T-cell (primary cell): Measurements from ENCODE around the gene EFCC1. TPM values are rescaled to one million over a fixed set of nuclear protein-coding genes. Genes with fewer than 3 reads are reported as not detected.

Source experiments
- ATAC-seq, 4 experiments: fragments of 200-7000 bp in 3 of 4; fragments of 150-1000 bp in 1 of 4; cut with Tn5 transposase; replicated peaks in 1 of 4; 1 replicate in 3 of 4; 2 replicates in 1 of 4; pipeline ENCODE4 v1.10.0; 2021; ENCODE audit warnings: moderate library complexity in 3 of 4, mild to moderate bottlenecking in 2 of 4, moderate number of reproducible peaks in 1 of 4
- CTCF ChIA-PET, 2 donors: fragments of 300-600 bp; sonication (Branson Sonifier 250); formaldehyde crosslinking; loops; one replicate each; lab custom pipeline; 2022; ENCODE audit warnings: antibody characterized with exemption in 2 of 2; lab: Charles Lee
- POLR2A ChIA-PET, 2 donors: fragments of 300-600 bp; sonication (Branson Sonifier 250); formaldehyde crosslinking; loops; one replicate each; lab custom pipeline; 2022; ENCODE audit warnings: antibody characterized with exemption in 2 of 2; lab: Charles Lee
- DNase-seq, 35 experiments: peaks; one replicate each; pipeline versions ENCODE4 v3.0.0 to v3.0.0-alpha.2; 2013 to 2023
- H3K27ac ChIP-seq: one replicate; pipeline ENCODE4 v1.5.1; 2013; ENCODE audit warnings: low read length
- H3K27me3 ChIP-seq, 2 experiments: replicated peaks in 1 of 2; 1 replicate in 1 of 2; 2 replicates in 1 of 2; pipeline versions ENCODE4 v1.6.1 to v1.7.0; 2013; ENCODE audit warnings: low read length in 1 of 2, mixed read lengths in 1 of 2; ENCODE audit not compliant: control insufficient read depth in 2 of 2, insufficient read depth in 2 of 2; ENCODE audit errors: extremely low read depth in 1 of 2
- H3K36me3 ChIP-seq, 2 donors: 1 replicate in 1 of 2; 2 replicates in 1 of 2; pipeline versions ENCODE4 v1.6.1 to v1.7.0; 2013; ENCODE audit warnings: low read length in 1 of 2; ENCODE audit not compliant: control insufficient read depth in 2 of 2, insufficient read depth in 1 of 2; ENCODE audit errors: extremely low read depth in 1 of 2
- H3K4me1 ChIP-seq, 2 experiments: 1 replicate in 1 of 2; 2 replicates in 1 of 2; pipeline versions ENCODE4 v1.6.1 to v1.7.0; 2013; ENCODE audit warnings: low read length in 2 of 2, mixed read lengths in 1 of 2; ENCODE audit not compliant: insufficient read depth in 2 of 2, control insufficient read depth in 1 of 2; ENCODE audit errors: extremely low read depth in 1 of 2
- H3K4me3 ChIP-seq, 2 donors: 1 replicate in 1 of 2; 2 replicates in 1 of 2; pipeline versions ENCODE4 v1.5.1 to v1.7.0; 2013; ENCODE audit warnings: mild to moderate bottlenecking in 2 of 2, low read length in 1 of 2, moderate library complexity in 1 of 2; ENCODE audit not compliant: control insufficient read depth in 1 of 2; ENCODE audit errors: extremely low read depth in 1 of 2
- H3K9me3 ChIP-seq: 2 replicates; pipeline ENCODE4 v1.7.0; 2013
- H3K27ac Mint-ChIP-seq, 2 donors: one replicate each; pipeline ENCODE4 v1.8.0; 2020 to 2021; ENCODE audit warnings: mild to moderate bottlenecking in 2 of 2, mixed read lengths in 2 of 2
- H3K27me3 Mint-ChIP-seq, 2 donors: one replicate each; pipeline ENCODE4 v1.8.0; 2021 to 2022; ENCODE audit warnings: mixed read lengths in 2 of 2
- H3K36me3 Mint-ChIP-seq: one replicate; pipeline ENCODE4 v1.8.0; 2021; ENCODE audit warnings: mixed read lengths
- H3K4me1 Mint-ChIP-seq, 3 donors: one replicate each; pipeline ENCODE4 v1.8.0; 2020 to 2022; ENCODE audit warnings: mixed read lengths in 3 of 3, mild to moderate bottlenecking in 1 of 3
- H3K4me3 Mint-ChIP-seq, 3 donors: one replicate each; pipeline ENCODE4 v1.8.0; 2020 to 2022; ENCODE audit warnings: mild to moderate bottlenecking in 3 of 3, mixed read lengths in 3 of 3, moderate library complexity in 3 of 3
- H3K9me3 Mint-ChIP-seq, 3 donors: one replicate each; pipeline ENCODE4 v1.8.0; 2020 to 2022; ENCODE audit warnings: mixed read lengths in 3 of 3
- WGBS: methylation state at CpG from one replicate; pipeline ENCODE4 v1.1.5; 2013; ENCODE audit warnings: missing lambda C conversion rate; ENCODE audit not compliant: insufficient coverage; 5-methylcytosine and 5-hydroxymethylcytosine counted together
- total RNA-seq, 35 experiments: library from RNA in 6 of 35; stranded (reverse) in 6 of 35; fragments of 120-200 nt in 1 of 35; gene quantifications; one replicate each; pipeline versions ENCODE4 v1.2.1 to v1.2.4 and lab custom pipeline; 2013 to 2026

EFCC1 gene
- total RNA-seq, 5 donors from 2014 or later (not counting 1 experiment from before 2014, with no cell fraction given) = 0.20 to 0.43 (median 0.30) TPM

- WGBS = 97% methylated on average over 13 of the region's 13 CpGs
- H3K9me3 ChIP-seq = no peaks in the 10 kb centered on the region
- DNase-seq = no peak
- CTCF ChIA-PET = interaction anchor here (0.9 to 1.4 kb wide), 2 partner anchors 43 to 44 kb away, joined by 3 to 4 read pairs; no protein-coding TSS in a partner anchor
- Mint-ChIP-seq H3K27me3 (no peaks in the 10 kb centered on the region), H3K27ac (peak overlapping the region; percentile 95 to 99), H3K4me3 (peak overlapping the region in 1 of 3 donors; percentile 81), H3K36me3 (no peaks in the 10 kb centered on the region), H3K9me3 (no peaks in the 10 kb centered on the region), H3K4me1 (peaks cover 46 to 59% (median 47%) of the 10 kb centered on the region in 3 donors)
- H3K27ac ChIP-seq = peak overlapping the region; percentile 84
- ATAC-seq = no peak
- no peaks in the 10 kb centered on the region for H3K36me3 ChIP-seq
- no peaks in the 10 kb centered on the region for H3K27me3 ChIP-seq
- no peak overlapping the region for H3K4me3 ChIP-seq
- POLR2A ChIA-PET = interaction anchor here in 1 of 2 donors (0.5 kb wide), 1 partner anchor 121 kb away, joined by 3 read pairs; no protein-coding TSS in a partner anchor
- H3K4me1 ChIP-seq = peaks cover 26 to 43% of the 10 kb centered on the region in 2 experiments
Measured at GRCh38 chr3:129014148-129014547, 13.0 kb downstream of the EFCC1 start.

- ATAC-seq (no peak), DNase-seq (no peak)
- H3K36me3 Mint-ChIP-seq = no peaks in the 10 kb centered on the region
- 92% methylated on average over 6 of the region's 9 CpGs for WGBS
- no peak overlapping the region for H3K4me3 ChIP-seq
- no peaks in the 10 kb centered on the region for H3K9me3 Mint-ChIP-seq
- H3K4me1 ChIP-seq = peaks cover 26 to 43% of the 10 kb centered on the region in 2 experiments
- H3K27me3 Mint-ChIP-seq = no peaks in the 10 kb centered on the region
- no peaks in the 10 kb centered on the region for H3K36me3 ChIP-seq
- H3K4me3 Mint-ChIP-seq = peak overlapping the region in 1 of 3 donors; percentile 81
- H3K27me3 ChIP-seq = no peaks in the 10 kb centered on the region
- peak overlapping the region; percentile 95 to 99 for H3K27ac Mint-ChIP-seq
- H3K4me1 Mint-ChIP-seq = peaks cover 46 to 61% (median 47%) of the 10 kb centered on the region in 3 donors
- CTCF ChIA-PET = interaction anchor here (0.9 to 2.8 kb wide), 5 partner anchors 11 to 105 kb away, joined by 3 to 58 read pairs (median 14); no protein-coding TSS in a partner anchor
- no peaks in the 10 kb centered on the region for H3K9me3 ChIP-seq
- peak overlapping the region; percentile 84 for H3K27ac ChIP-seq
- POLR2A ChIA-PET = interaction anchor here in 1 of 2 donors (0.6 kb wide), 1 partner anchor 13 kb away, joined by 3 read pairs; no protein-coding TSS in a partner anchor
Measured at GRCh38 chr3:129014793-129015345, 13.8 kb downstream of the EFCC1 start.

GRCh38 chr3:129015388-129016105 is 14.4 kb downstream of the EFCC1 start:
- Histone ChIP-seq H3K4me3 (peak overlapping the region; percentile 32 to 52), H3K9me3 (no peaks in the 10 kb centered on the region), H3K36me3 (no peaks in the 10 kb centered on the region), H3K27me3 (no peaks in the 10 kb centered on the region), H3K27ac (peak overlapping the region; percentile 84), H3K4me1 (peaks cover 26 to 43% of the 10 kb centered on the region in 2 experiments)
- POLR2A ChIA-PET = interaction anchor here (0.6 to 1.5 kb wide), 8 partner anchors 11 to 301 kb away, joined by 3 to 13 read pairs (median 4); partner anchors contain the start of gene CFAP92 (in 1 of the 2)
- Mint-ChIP-seq H3K9me3 (no peaks in the 10 kb centered on the region), H3K4me3 (peak overlapping the region; percentile 50 to 81 (median 72)), H3K4me1 (peaks cover 46 to 61% (median 47%) of the 10 kb centered on the region in 3 donors), H3K36me3 (no peaks in the 10 kb centered on the region), H3K27ac (peak overlapping the region; percentile 95 to 99), H3K27me3 (no peaks in the 10 kb centered on the region)
- 15% methylated on average over 11 of the region's 19 CpGs for WGBS
- DNase-seq (peak in 33 of 35 experiments; percentile 11 to 70 (median 34)), ATAC-seq (peak; percentile 71 to 83 (median 81))
- CTCF ChIA-PET = interaction anchor here (0.5 to 3.1 kb wide), 26 partner anchors 9 to 236 kb away, joined by 3 to 58 read pairs (median 5); partner anchors contain the start of gene CFAP92 (in 1 of the 2)

- ChIA-PET POLR2A (interaction anchor here (0.6 to 1.5 kb wide), 7 partner anchors 10 to 300 kb away, joined by 3 to 13 read pairs (median 3); partner anchors contain the start of gene CFAP92 (in 1 of the 2)), CTCF (interaction anchor here (0.5 to 3.1 kb wide), 36 partner anchors 8 to 408 kb away, joined by 3 to 58 read pairs (median 4); partner anchors contain the start of genes ACAD9 (in 1 of the 2) and CFAP92 (in 1 of the 2))
- Histone ChIP-seq H3K36me3 (no peaks in the 10 kb centered on the region), H3K4me3 (peak overlapping the region in 1 of 2 donors; percentile 32), H3K27ac (peak overlapping the region; percentile 84), H3K27me3 (no peaks in the 10 kb centered on the region), H3K9me3 (no peaks in the 10 kb centered on the region), H3K4me1 (peaks cover 26 to 43% of the 10 kb centered on the region in 2 experiments)
- Mint-ChIP-seq H3K27me3 (no peaks in the 10 kb centered on the region), H3K27ac (peak overlapping the region; percentile 95 to 99), H3K4me1 (peaks cover 46 to 61% (median 47%) of the 10 kb centered on the region in 3 donors), H3K4me3 (peak overlapping the region; percentile 50 to 81 (median 72)), H3K36me3 (no peaks in the 10 kb centered on the region), H3K9me3 (no peaks in the 10 kb centered on the region)
- WGBS = 3% methylated on average over 5 of the region's 6 CpGs
- ATAC-seq = peak; percentile 80 to 91 (median 84)
- DNase-seq = peak; percentile 42 to 85 (median 62)
Measured at GRCh38 chr3:129016356-129016719, 15.2 kb downstream of the EFCC1 start.

GRCh38 chr3:129016720-129017483 is 15.8 kb downstream of the EFCC1 start:
- H3K4me3 Mint-ChIP-seq = peak overlapping the region in 1 of 3 donors; percentile 81
- 96% methylated on average over 9 of the region's 14 CpGs for WGBS
- peak in 25 of 35 experiments; percentile 12 to 59 (median 32) for DNase-seq

More at GRCh38 chr3:129016720-129017483, 15.8 kb downstream of the EFCC1 start:
- Histone ChIP-seq H3K9me3 (no peaks in the 10 kb centered on the region), H3K4me3 (no peak overlapping the region), H3K27me3 (no peaks in the 10 kb centered on the region), H3K27ac (peak overlapping the region; percentile 84), H3K4me1 (peaks cover 26 to 44% of the 10 kb centered on the region in 2 experiments), H3K36me3 (no peaks in the 10 kb centered on the region)
- H3K27me3 Mint-ChIP-seq = no peaks in the 10 kb centered on the region
- no peaks in the 10 kb centered on the region for H3K36me3 Mint-ChIP-seq
- ATAC-seq = peak in 1 of 4 experiments; percentile 17
- H3K4me1 Mint-ChIP-seq = peaks cover 46 to 61% (median 47%) of the 10 kb centered on the region in 3 donors
- peak overlapping the region; percentile 95 to 99 for H3K27ac Mint-ChIP-seq
- ChIA-PET CTCF (interaction anchor here (0.5 to 3.1 kb wide), 30 partner anchors 8 to 408 kb away, joined by 3 to 58 read pairs (median 5); partner anchors contain the start of genes ACAD9 (in 1 of the 2) and CFAP92 (in 1 of the 2)), POLR2A (interaction anchor here (0.6 to 1.5 kb wide), 7 partner anchors 10 to 300 kb away, joined by 3 to 13 read pairs (median 3); partner anchors contain the start of gene CFAP92 (in 1 of the 2))
- H3K9me3 Mint-ChIP-seq = no peaks in the 10 kb centered on the region
